Chondrocyte (in vitro differentiated cells): Measurements from ENCODE around the gene EHBP1. TPM values are rescaled to one million over a fixed set of nuclear protein-coding genes. Genes with fewer than 3 reads are reported as not detected.

Source experiments
- DNase-seq: peaks from one replicate; pipeline ENCODE4 v3.0.0; 2021; ENCODE audit warnings: mixed read lengths, low spot score
- H3K27ac Mint-ChIP-seq: one replicate; pipeline ENCODE4 v1.8.0; 2021; ENCODE audit warnings: mild to moderate bottlenecking, moderate library complexity, mixed read lengths; ENCODE audit not compliant: unreplicated experiment
- H3K27me3 Mint-ChIP-seq: 2 replicates; pipeline ENCODE4 v1.8.0; 2021; ENCODE audit warnings: low read depth, mixed read lengths
- H3K36me3 Mint-ChIP-seq: 2 replicates; pipeline ENCODE4 v1.8.0; 2021; ENCODE audit warnings: low read depth, mixed read lengths
- H3K4me1 Mint-ChIP-seq: 2 replicates; pipeline ENCODE4 v1.8.0; 2021; ENCODE audit warnings: low read depth, mild to moderate bottlenecking, mixed read lengths
- H3K4me3 Mint-ChIP-seq: one replicate; pipeline ENCODE4 v1.8.0; 2021; ENCODE audit warnings: mild to moderate bottlenecking, moderate library complexity, mixed read lengths; ENCODE audit not compliant: unreplicated experiment
- H3K9me3 Mint-ChIP-seq: 2 replicates; pipeline ENCODE4 v1.8.0; 2021; ENCODE audit warnings: low read depth, mixed read lengths
- CTCF ChIP-seq: fragments of 200-600 bp; sonication (generic); IDR thresholded peaks from 2 replicates; pipeline ENCODE4 v1.5.0; 2021; ENCODE audit warnings: antibody characterized with exemption, mild to moderate bottlenecking, moderate library complexity
- total RNA-seq: library from RNA; stranded (reverse); gene quantifications from 3 replicates; pipeline ENCODE4 v1.2.1, GENCODE V29; 2021

The EHBP1 gene
- total RNA-seq, 1 donor from 2014 or later: 48.6 TPM

GRCh38 chr2:62845256-62845655, 139.7 kb downstream of the EHBP1 start:
- Mint-ChIP-seq H3K27ac (no peak overlapping the region), H3K27me3 (no peaks in the 10 kb centered on the region), H3K36me3 (peaks cover 9% of the 10 kb centered on the region), H3K4me1 (no peaks in the 10 kb centered on the region), H3K4me3 (no peak overlapping the region), H3K9me3 (peaks cover 17% of the 10 kb centered on the region)
- no peak for DNase-seq
- TF ChIP-seq CTCF: no peak

GRCh38 chr2:62852254-62852653, 146.7 kb downstream of the EHBP1 start:
- no peak for DNase-seq

GRCh38 chr2:62854600-62855514, 149.3 kb downstream of the EHBP1 start:
- no peak overlapping the region for H3K27ac Mint-ChIP-seq
- H3K4me3 Mint-ChIP-seq: no peak overlapping the region

More at GRCh38 chr2:62852254-62852653, 146.7 kb downstream of the EHBP1 start:
- Mint-ChIP-seq H3K4me1 (no peaks in the 10 kb centered on the region), H3K36me3 (peaks cover 15% of the 10 kb centered on the region), H3K9me3 (peaks cover 20% of the 10 kb centered on the region), H3K27me3 (no peaks in the 10 kb centered on the region), H3K4me3 (no peak overlapping the region), H3K27ac (no peak overlapping the region)
- TF ChIP-seq CTCF: no peak

DNA sequence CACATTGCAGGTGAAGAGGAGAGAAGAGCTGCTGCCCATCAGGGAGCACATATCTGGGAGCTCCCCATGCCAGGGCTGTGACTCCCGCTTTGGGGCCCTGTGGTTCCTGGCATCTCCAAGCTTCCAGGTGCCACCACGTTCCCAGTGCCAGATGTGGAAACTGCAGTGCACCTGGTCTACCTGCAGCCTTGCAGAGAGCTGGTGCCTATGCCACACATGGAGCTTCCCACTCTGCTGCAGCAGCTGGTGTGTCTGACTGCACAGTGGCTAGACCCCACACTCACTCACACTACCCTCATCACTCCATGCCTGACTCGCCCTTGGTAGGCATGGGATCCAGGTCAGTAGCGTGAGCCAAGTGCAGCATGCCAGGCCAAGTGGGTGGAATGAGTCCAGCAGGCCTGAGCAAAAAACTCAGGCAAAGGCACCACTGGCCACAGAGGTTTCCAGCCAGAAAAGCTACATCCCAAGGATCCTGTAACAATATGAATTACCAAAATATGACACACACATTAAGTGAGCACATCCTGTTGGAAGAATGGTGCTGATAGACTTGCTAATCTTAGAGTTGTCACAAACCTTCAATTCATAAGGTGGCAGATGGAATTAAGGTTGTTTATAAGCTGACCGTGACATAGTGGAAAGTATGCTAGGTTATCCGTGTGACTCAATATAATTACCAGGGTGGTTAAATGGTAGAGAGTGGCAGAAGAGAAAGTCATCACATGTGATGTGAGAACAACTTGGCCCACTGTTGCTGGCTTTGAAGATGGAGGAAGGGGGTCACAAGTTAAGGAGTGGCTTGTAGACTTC, 150.9 kb downstream of the EHBP1 start:
- Mint-ChIP-seq H3K27me3 (no peaks in the 10 kb centered on the region), H3K4me3 (no peak overlapping the region), H3K27ac (no peak overlapping the region), H3K4me1 (no peaks in the 10 kb centered on the region), H3K36me3 (peaks cover 12% of the 10 kb centered on the region), H3K9me3 (peaks cover 15% of the 10 kb centered on the region)
- TF ChIP-seq CTCF: no peak
- DNase-seq: no peak

More at GRCh38 chr2:62854600-62855514, 149.3 kb downstream of the EHBP1 start:
- Mint-ChIP-seq H3K27me3 (no peaks in the 10 kb centered on the region), H3K36me3 (peaks cover 14% of the 10 kb centered on the region), H3K9me3 (peaks cover 15% of the 10 kb centered on the region), H3K4me1 (no peaks in the 10 kb centered on the region)
- no peak for DNase-seq
- no peak for TF ChIP-seq CTCF
